ENCODE measurements around the gene ZSWIM7.

The ZSWIM7 gene

DNA sequence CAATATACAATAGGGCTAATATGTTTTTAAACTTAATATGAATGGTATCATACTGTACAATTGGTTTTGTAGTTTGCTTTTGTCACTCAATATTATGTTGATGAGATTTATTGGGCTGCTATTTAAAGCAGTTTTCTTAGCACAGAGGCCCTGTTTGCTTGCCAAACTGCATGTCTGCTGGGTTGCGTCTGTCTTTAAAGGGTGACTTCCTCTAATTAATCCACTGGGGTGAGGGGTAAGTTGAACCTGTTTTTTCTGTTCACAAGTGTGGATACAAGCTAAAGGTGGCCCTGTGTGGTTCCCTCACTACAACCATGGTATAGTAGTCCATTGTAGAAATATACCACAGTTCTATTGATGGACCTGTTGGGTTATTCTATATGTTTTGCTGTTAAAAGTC lies 19.8 kb upstream of the ZSWIM7 start:
- no peak overlapping the region for H3K4me3 ChIP-seq (ENCODE audit: control insufficient read depth, low read depth, low read length)
- DNase-seq (ENCODE audit: low read depth) = no peak
- TF ChIP-seq, protein P1, sequence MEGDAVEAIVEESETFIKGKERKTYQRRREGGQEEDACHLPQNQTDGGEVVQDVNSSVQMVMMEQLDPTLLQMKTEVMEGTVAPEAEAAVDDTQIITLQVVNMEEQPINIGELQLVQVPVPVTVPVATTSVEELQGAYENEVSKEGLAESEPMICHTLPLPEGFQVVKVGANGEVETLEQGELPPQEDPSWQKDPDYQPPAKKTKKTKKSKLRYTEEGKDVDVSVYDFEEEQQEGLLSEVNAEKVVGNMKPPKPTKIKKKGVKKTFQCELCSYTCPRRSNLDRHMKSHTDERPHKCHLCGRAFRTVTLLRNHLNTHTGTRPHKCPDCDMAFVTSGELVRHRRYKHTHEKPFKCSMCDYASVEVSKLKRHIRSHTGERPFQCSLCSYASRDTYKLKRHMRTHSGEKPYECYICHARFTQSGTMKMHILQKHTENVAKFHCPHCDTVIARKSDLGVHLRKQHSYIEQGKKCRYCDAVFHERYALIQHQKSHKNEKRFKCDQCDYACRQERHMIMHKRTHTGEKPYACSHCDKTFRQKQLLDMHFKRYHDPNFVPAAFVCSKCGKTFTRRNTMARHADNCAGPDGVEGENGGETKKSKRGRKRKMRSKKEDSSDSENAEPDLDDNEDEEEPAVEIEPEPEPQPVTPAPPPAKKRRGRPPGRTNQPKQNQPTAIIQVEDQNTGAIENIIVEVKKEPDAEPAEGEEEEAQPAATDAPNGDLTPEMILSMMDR (IDR thresholded peaks at IDR 0.05; ENCODE audit: control insufficient read depth, insufficient read depth, low read depth, low read length, missing control alignments) = no peak

DNA sequence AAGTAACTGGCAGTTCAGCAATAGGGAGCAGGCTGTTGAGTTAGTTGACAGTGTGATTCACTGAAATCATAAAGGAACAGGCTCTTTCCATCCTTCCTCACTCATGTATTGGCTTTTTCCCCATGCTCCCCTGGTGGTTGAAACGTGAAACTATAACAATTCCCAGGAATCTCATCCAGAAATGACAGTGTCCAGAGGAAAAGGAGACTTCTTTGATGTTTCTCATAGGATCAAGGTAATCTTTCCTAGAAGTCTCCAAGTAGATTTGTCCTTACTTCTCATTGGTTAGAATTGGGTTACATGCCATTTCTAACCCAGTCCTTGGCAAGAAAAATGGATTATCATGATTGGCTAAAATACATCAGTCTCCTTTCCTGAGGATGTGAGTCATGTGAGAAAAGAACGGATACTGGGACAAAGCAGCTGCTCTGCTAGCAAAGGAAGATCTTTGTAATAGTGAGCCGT lies 14.5 kb upstream of the ZSWIM7 start:
- peak; percentile 21 for DNase-seq (ENCODE audit: low read depth)
- TF ChIP-seq, protein P1 (IDR thresholded peaks at IDR 0.05; ENCODE audit: control insufficient read depth, insufficient read depth, low read depth, low read length, missing control alignments) = peak; percentile 71

DNA sequence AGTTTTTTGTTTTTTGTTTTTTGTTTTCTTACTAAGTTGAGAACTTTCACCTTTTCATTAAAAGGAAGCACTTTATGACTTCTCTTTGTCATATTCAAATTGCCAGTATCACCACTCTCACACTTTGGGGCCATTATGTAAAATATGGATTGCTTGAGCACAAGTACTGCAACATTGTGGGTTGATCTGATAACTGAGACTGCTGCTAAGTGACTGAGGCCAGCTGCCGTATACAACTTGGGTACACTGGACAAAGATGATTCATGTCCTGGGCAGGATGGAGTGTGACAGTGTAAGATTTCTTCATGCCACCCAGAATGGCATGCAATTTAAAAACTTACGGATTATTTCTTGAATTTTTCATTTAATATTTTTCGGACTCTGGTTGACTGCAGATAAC lies 7.9 kb upstream of the ZSWIM7 start:
- TF ChIP-seq, protein P1 (IDR thresholded peaks at IDR 0.05; ENCODE audit: control insufficient read depth, insufficient read depth, low read depth, low read length, missing control alignments) = no peak
- DNase-seq (ENCODE audit: low read depth) = no peak
- no peak overlapping the region for H3K4me3 ChIP-seq (ENCODE audit: control insufficient read depth, low read depth, low read length)

More for the DNA sequence above, 14.5 kb upstream of the ZSWIM7 start:
- no peak overlapping the region for H3K4me3 ChIP-seq (ENCODE audit: control insufficient read depth, low read depth, low read length)

DNA sequence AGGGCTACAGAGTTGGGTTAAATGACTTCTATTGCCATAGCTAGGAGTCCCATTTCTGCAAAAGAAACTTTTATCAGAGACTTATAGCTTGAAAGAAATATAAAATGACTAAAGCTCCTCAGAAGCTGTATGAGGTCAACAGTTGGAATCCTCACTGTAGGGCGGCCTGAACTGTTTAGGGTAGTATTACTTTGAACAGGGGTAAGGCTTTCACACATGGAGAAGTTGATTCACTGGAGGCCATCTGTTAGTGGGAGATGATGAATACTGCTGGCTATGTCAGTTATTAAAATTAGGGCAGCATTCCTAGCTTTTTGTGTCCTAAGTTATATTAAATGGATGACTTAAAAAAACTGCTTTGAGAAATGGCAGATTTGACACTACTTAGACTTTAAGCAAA lies 6.1 kb upstream of the ZSWIM7 start:
- TF ChIP-seq, protein P1 (IDR thresholded peaks at IDR 0.05; ENCODE audit: control insufficient read depth, insufficient read depth, low read depth, low read length, missing control alignments) = no peak
- H3K4me3 ChIP-seq (ENCODE audit: control insufficient read depth, low read depth, low read length) = no peak overlapping the region
- no peak for DNase-seq (ENCODE audit: low read depth)

DNA sequence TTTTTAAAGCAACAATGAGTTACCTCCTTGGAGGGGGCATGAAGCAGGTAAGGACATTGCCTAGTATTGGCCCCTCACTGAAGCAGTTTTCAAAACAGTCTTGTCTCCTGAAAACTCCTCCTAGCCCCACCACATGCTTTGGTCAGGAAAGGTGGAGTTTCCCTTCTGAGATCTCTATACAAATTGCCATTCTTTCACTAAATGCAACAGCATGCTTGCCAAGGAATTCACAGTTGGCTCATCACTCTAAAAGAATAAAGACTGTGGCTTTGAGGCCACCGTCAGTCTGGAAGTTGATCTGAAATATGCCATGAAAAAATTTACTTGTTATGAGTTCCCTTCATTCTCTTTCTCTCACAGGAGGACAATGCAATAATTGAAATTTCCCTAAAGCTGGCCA lies 4.3 kb upstream of the ZSWIM7 start:
- DNase-seq (ENCODE audit: low read depth) = no peak
- no peak overlapping the region for H3K4me3 ChIP-seq (ENCODE audit: control insufficient read depth, low read depth, low read length)
- TF ChIP-seq, protein P1 (IDR thresholded peaks at IDR 0.05; ENCODE audit: control insufficient read depth, insufficient read depth, low read depth, low read length, missing control alignments) = no peak

DNA sequence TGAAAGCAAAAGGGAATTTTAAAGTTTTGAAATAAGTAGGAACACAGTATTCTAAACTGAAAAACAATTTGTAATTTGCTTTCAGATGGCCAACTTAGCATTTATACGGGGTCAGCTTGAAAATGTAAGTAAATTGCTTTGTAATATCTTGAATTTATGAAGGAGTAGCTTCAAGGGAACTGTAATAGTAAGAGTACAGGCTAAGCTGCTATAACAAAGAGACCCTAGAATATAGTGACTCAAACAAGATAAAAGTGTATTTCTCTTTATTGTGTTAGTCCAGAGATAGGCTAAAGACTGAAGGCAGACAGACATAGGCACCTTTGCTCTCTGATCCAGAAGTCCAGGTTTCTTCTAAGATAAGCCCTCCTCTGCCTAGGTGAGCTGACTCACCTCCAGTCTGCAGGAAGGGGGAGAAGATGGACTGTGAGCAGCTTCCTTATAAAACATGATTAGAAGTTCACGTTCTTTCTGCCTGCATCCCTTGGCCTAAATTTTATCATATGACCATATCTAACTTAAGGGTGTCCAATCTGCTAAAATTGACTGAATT lies 3.3 kb upstream of the ZSWIM7 start:
- no peak overlapping the region for H3K4me3 ChIP-seq (ENCODE audit: control insufficient read depth, low read depth, low read length)
- TF ChIP-seq, protein P1 (IDR thresholded peaks at IDR 0.05; ENCODE audit: control insufficient read depth, insufficient read depth, low read depth, low read length, missing control alignments) = no peak
- no peak for DNase-seq (ENCODE audit: low read depth)

All from AG09309 (cell line).